ENCODE measurements around the gene UBE2E2.

DNA sequence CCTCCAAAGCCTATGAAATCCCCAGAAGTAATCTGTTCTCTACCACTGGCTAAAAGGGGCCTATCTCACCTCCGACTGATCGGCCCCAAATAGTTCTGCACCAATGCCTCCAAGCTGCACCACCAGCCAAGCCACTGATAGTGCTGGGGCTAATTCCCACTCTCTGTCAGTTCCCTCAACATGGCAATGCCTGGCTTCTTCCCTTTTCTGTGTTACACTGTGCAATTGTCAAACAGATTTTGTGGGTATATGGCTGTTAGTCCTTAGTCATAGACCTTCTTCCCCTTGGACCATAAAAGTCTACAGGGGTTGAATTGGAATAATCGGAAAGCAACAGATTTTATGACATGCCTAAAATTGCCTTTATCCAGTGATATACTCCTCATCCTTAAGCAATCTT lies 9.3 kb upstream of the UBE2E2 start:
- TF ChIP-seq CTCF (IDR thresholded peaks at IDR 0.05) (no peak), POLR2A (IDR thresholded peaks at IDR 0.05) (no peak)

Data from esophagus squamous epithelium (tissue), 4 donors.